GM12878 (cell line): ENCODE measurements around the gene MYH10. TPM values are rescaled to one million over a fixed set of nuclear protein-coding genes. Genes with fewer than 3 reads are reported as not detected.
A peak's percentile ranks its signal among the peaks of the same experiment; 100 is the strongest.

Experiments used
- ATAC-seq: fragments of 200-7000 bp; cut with Tn5 transposase; 3 replicates; pipeline ENCODE4 v1.9.1; 2020; ENCODE audit warnings: mild to moderate bottlenecking, moderate library complexity
- BruUV-seq: library from RNA; stranded (reverse); fragments of 400-500 nt; replicated peaks from 2 replicates; lab custom pipeline; 2021; lab: Mats Ljungman, UMichigan
- CTCF ChIA-PET: fragments of 300-600 bp; sonication (Branson Sonifier 250); formaldehyde crosslinking; extraction: SDS; loops from one replicate; lab custom pipeline; 2021; ENCODE audit warnings: inconsistent platforms; lab: Yijun Ruan, JAX
- POLR2A ChIA-PET: fragments of 350-600 bp; formaldehyde crosslinking; extraction: SDS; loops from one replicate; lab custom pipeline; 2021; ENCODE audit warnings: inconsistent platforms; lab: Charles Lee
- RAD21 ChIA-PET: fragments of 300-600 bp; sonication (Branson Sonifier 250); formaldehyde crosslinking; loops from one replicate; lab custom pipeline; 2023; ENCODE audit warnings: antibody characterized with exemption; ENCODE audit not compliant: unreplicated experiment; lab: Charles Lee
- SMC1A ChIA-PET: fragments of 300-600 bp; sonication (Branson Sonifier 250); formaldehyde crosslinking; loops from one replicate; lab custom pipeline; 2023; ENCODE audit not compliant: unreplicated experiment, uncharacterized antibody; lab: Charles Lee
- DNase-seq: peaks from one replicate; pipeline ENCODE4 v3.0.0-alpha.2; 2011; ENCODE audit warnings: low read depth, low spot score
- FAIRE-seq: peaks from 3 replicates; lab custom pipeline; 2011; peaks lifted over from hg19 to GRCh38; lab: Jason Lieb, UNC
- H2AFZ ChIP-seq: 2 replicates; pipeline ENCODE4 v1.6.0; 2011; ENCODE audit warnings: low read depth, low read length, control low read depth; ENCODE audit not compliant: control insufficient read depth
- H3K27ac ChIP-seq: 2 replicates; pipeline ENCODE4 v1.5.1; 2011; ENCODE audit warnings: control low read depth; ENCODE audit not compliant: control insufficient read depth, insufficient read depth
- H3K27me3 ChIP-seq, 2 experiments: replicated peaks in 1 of 2; 2 replicates each; pipeline versions ENCODE4 v1.6.0 to v1.6.1; 2011; ENCODE audit warnings: low read length in 1 of 2; ENCODE audit not compliant: control insufficient read depth in 2 of 2, insufficient read depth in 2 of 2
- H3K36me3 ChIP-seq, 2 experiments: 2 replicates each; pipeline ENCODE4 v1.5.1; 2011; ENCODE audit warnings: low read length in 1 of 2; ENCODE audit not compliant: control insufficient read depth in 2 of 2, insufficient read depth in 2 of 2
- H3K4me1 ChIP-seq: 2 replicates; pipeline ENCODE4 v1.6.1; 2011; ENCODE audit warnings: mild to moderate bottlenecking, low read length, moderate library complexity, mixed read lengths; ENCODE audit not compliant: control insufficient read depth, insufficient read depth
- H3K4me2 ChIP-seq: 2 replicates; pipeline ENCODE4 v1.6.0; 2011; ENCODE audit warnings: control low read depth; ENCODE audit not compliant: control insufficient read depth, insufficient read depth
- H3K4me3 ChIP-seq: fragments of 200-600 bp; sonication (generic); 2 replicates; pipeline ENCODE4 v1.5.1; 2016
- H3K79me2 ChIP-seq: 2 replicates; pipeline ENCODE4 v1.6.0; 2011; ENCODE audit warnings: low read length; ENCODE audit not compliant: control insufficient read depth, insufficient read depth
- H3K9ac ChIP-seq: 2 replicates; pipeline ENCODE4 v1.8.0; 2011; ENCODE audit warnings: low read length, control low read depth, mixed read lengths; ENCODE audit not compliant: control insufficient read depth, insufficient read depth
- H3K9me3 ChIP-seq: replicated peaks from 3 replicates; pipeline ENCODE4 v1.5.1; 2011; ENCODE audit warnings: mild to moderate bottlenecking, low read length; ENCODE audit not compliant: control insufficient read depth, insufficient read depth
- H4K20me1 ChIP-seq: 2 replicates; pipeline ENCODE4 v1.6.0; 2011; ENCODE audit not compliant: control insufficient read depth, insufficient read depth
- ATF2 ChIP-seq: IDR thresholded peaks from 2 replicates; pipeline ENCODE4 v1.6.1; 2012; ENCODE audit warnings: low read length, inconsistent platforms
- ATF7 ChIP-seq: fragments of 450-650 bp; IDR thresholded peaks from 2 replicates; pipeline ENCODE4 v1.6.1; 2016; ENCODE audit warnings: low read depth, mild to moderate bottlenecking
- BACH1 ChIP-seq: fragments of 450-650 bp; IDR thresholded peaks from 2 replicates; pipeline ENCODE4 v1.6.1; 2017; ENCODE audit warnings: mild to moderate bottlenecking, borderline replicate concordance
- BCL11A ChIP-seq: IDR thresholded peaks from 2 replicates; pipeline ENCODE4 v1.6.1; 2011; ENCODE audit warnings: low read depth, low read length
- CBFB ChIP-seq: IDR thresholded peaks from 2 replicates; pipeline ENCODE4 v1.6.1; 2016; ENCODE audit warnings: antibody characterized with exemption, low read depth
- CREM ChIP-seq: IDR thresholded peaks from 2 replicates; pipeline ENCODE4 v1.6.1; 2014; ENCODE audit warnings: antibody characterized with exemption, low read depth
- EP300 ChIP-seq, 2 experiments: fragments of 150-350 bp in 1 of 2; IDR thresholded peaks; 2 replicates each; pipeline ENCODE4 v1.6.1; 2011 to 2012; ENCODE audit warnings: low read depth in 2 of 2, low read length in 2 of 2, borderline replicate concordance in 1 of 2, improper control_type of control experiment in 1 of 2, inconsistent platforms in 1 of 2; ENCODE audit not compliant: control insufficient read depth in 1 of 2
- HDAC2 ChIP-seq: fragments of 200-600 bp; sonication (generic); IDR thresholded peaks from 2 replicates; pipeline ENCODE4 v1.6.1; 2017
- IKZF2 ChIP-seq, 2 experiments: fragments of 450-650 bp; IDR thresholded peaks; 2 replicates each; pipeline ENCODE4 v1.6.1; 2017; ENCODE audit warnings: mild to moderate bottlenecking in 2 of 2, moderate library complexity in 2 of 2
- JUNB ChIP-seq: IDR thresholded peaks from 2 replicates; pipeline ENCODE4 v1.6.1; 2016; ENCODE audit warnings: antibody characterized with exemption, mild to moderate bottlenecking
- MEF2A ChIP-seq: IDR thresholded peaks from 2 replicates; pipeline ENCODE4 v1.6.1; 2011; ENCODE audit warnings: low read depth, mild to moderate bottlenecking, low read length, moderate library complexity; ENCODE audit not compliant: insufficient read depth
- MTA3 ChIP-seq: IDR thresholded peaks from 2 replicates; pipeline ENCODE4 v1.6.1; 2012; ENCODE audit warnings: low read length, inconsistent platforms, borderline replicate concordance
- SREBF1 ChIP-seq: IDR thresholded peaks from 2 replicates; pipeline ENCODE4 v1.6.1; 2012; ENCODE audit warnings: mild to moderate bottlenecking, low read length
- SREBF2 ChIP-seq: IDR thresholded peaks from 2 replicates; pipeline ENCODE4 v1.6.1; 2012; ENCODE audit warnings: mild to moderate bottlenecking, low read length
- YY1 ChIP-seq: IDR thresholded peaks from 2 replicates; pipeline ENCODE4 v1.6.1; 2011; ENCODE audit warnings: low read depth, mild to moderate bottlenecking, low read length
- ZBTB40 ChIP-seq: fragments of 450-650 bp; IDR thresholded peaks from 2 replicates; pipeline ENCODE4 v1.6.1; 2016; ENCODE audit warnings: mild to moderate bottlenecking, moderate library complexity, borderline replicate concordance
- WGBS: methylation state at CpG from one replicate; pipeline ENCODE4 v1.1.6; 2016; ENCODE audit warnings: low lambda C conversion rate; ENCODE audit not compliant: insufficient replicate concordance, insufficient coverage; ENCODE audit errors: missing lambda C conversion rate; 5-methylcytosine and 5-hydroxymethylcytosine counted together
- in situ Hi-C: fragments of 300-500 bp; cut with MboI; formaldehyde crosslinking; loops from 9 replicates; pipeline ENCODE4 v1.14.3; 2018; ENCODE audit warnings: mixed read lengths
- intact Hi-C: fragments of 100-400 bp; cut with micrococcal nuclease; formaldehyde crosslinking; loops from one replicate; pipeline ENCODE4 v1.14.2; 2022; ENCODE audit not compliant: unreplicated experiment
- polyA plus RNA-seq, 11 experiments: library from polyadenylated mRNA; depleted of rRNA in 4 of 11; unstranded in 6 of 11; stranded (reverse) in 5 of 11; fragments of >200 nt; fragmentation: Nextera tagmentation in 4 of 11; fragmentation: Illumina TruSeq in 1 of 11; extraction: Ambion mirVana in 4 of 11; extraction: Trizol in 1 of 11; gene quantifications; 1 replicate in 1 of 11; 2 replicates in 10 of 11; pipeline versions ENCODE4 v1.2.1 to v1.2.3, GENCODE V29; 2011 to 2016; ENCODE audit warnings: inconsistent platforms in 2 of 11, missing spikeins in 2 of 11, low read depth in 1 of 11
- total RNA-seq, 4 experiments: library from RNA; depleted of rRNA in 3 of 4; stranded (reverse); fragments of >200 nt in 3 of 4; fragmentation: Illumina TruSeq in 1 of 4; extraction: Trizol in 1 of 4; gene quantifications; 2 replicates each; pipeline versions ENCODE4 v1.2.1 to v1.2.3, GENCODE V29; 2013 to 2021

The MYH10 gene
- total and polyA plus RNA-seq, 10 of the 15 experiments (the other 5 are each of a cell fraction or from before 2014, with no cell fraction given) = 0.33 to 7.1 (median 1.0) TPM

DNA sequence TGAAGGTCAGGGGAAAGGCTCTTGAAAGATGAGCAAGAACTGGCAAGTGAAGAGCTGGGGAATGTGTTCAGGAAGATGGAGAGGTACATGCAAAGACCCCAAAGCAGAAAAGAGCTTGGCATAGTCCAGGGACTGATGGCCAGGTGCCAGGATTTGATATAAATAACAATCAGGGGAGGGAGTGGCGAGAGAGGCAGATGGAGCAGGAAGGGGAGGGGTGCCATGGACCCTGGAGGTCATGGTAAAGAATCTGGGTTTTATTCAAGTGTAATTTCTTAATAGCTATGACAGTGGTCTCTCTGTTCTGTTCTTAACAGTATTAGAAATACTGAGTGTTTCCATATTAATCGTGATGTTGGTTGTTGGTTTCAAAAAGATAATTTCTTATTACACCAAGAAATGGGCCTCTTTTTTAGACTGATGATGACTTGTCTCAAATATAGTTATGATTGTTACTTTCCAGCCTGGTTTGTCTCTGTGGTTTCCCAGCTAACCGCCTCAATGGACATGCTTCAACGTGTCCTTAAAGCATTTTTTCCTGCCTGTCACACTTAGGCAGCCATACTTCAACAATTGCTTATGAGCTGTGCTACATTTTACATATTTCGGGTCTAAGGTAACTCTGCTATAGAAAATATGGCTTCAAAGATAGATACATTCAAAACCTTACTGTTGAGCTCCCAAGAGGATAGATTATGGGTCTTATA, 49.4 kb downstream of the MYH10 start:
- no peaks in the 10 kb centered on the region for H3K9me3 ChIP-seq
- RAD21 ChIA-PET = interaction anchor here (0.8 to 1.2 kb wide), 2 partner anchors 226 to 417 kb away, joined by 4 to 5 read pairs; no protein-coding TSS in a partner anchor
- in situ Hi-C loops = no loop called here
- no peak overlapping the region for H3K9ac ChIP-seq
- DNase-seq (peak; percentile 46), FAIRE-seq (no peak), ATAC-seq (peak; percentile 89)
- peak overlapping the region; percentile 39 for H3K4me2 ChIP-seq
- no peaks in the 10 kb centered on the region for H3K36me3 ChIP-seq
- no peaks in the 10 kb centered on the region for H3K79me2 ChIP-seq
- under 1% methylated on average over 5 of the region's 5 CpGs for WGBS
- CTCF ChIA-PET = interaction anchor here (1.4 to 1.9 kb wide), 4 partner anchors 165 to 417 kb away, joined by 5 to 6 read pairs (median 5); no protein-coding TSS in a partner anchor
- H3K4me1 ChIP-seq = peaks cover 15% of the 10 kb centered on the region
- no peaks in the 10 kb centered on the region for H3K27me3 ChIP-seq
- BruUV-seq = no TSS peak
- H2AFZ ChIP-seq = peak overlapping the region; percentile 21; the same call in 1 of the 2 replicates
- intact Hi-C loops = loop anchor here (10.0 kb wide), 1 partner anchor 414 kb away; no protein-coding TSS in a partner anchor
- POLR2A ChIA-PET = interaction anchor here (1.0 kb wide), 1 partner anchor 141 kb away, joined by 3 read pairs; no protein-coding TSS in a partner anchor
- H3K27ac ChIP-seq = peak overlapping the region; percentile 10; the same call in 1 of the 2 replicates
- no peak overlapping the region for H3K4me3 ChIP-seq
- SMC1A ChIA-PET = interaction anchor here (0.8 to 1.7 kb wide), 7 partner anchors 12 to 205 kb away, joined by 3 to 5 read pairs (median 3); no protein-coding TSS in a partner anchor
- H4K20me1 ChIP-seq = no peaks in the 10 kb centered on the region
- TF ChIP-seq CREM = peak; percentile 21; the same call in 1 of the 2 replicates
- 0 out of 2 replicates have a peak, but pooled peaks have one; percentile 39 for TF ChIP-seq CBFB
- TF ChIP-seq ATF7 = 0 out of 2 replicates have a peak, but pooled peaks have one; percentile 26
- TF ChIP-seq SREBF1 = no peak
- TF ChIP-seq MTA3 = 0 out of 2 replicates have a peak, but pooled peaks have one; percentile 61
- peak; percentile 31 to 47; a peak in 2 of 4 replicates for TF ChIP-seq IKZF2 (IDR thresholded peaks at IDR 0.05)
- TF ChIP-seq SREBF2 = no peak
- TF ChIP-seq BACH1 = no peak
- TF ChIP-seq ATF2 = 0 out of 2 replicates have a peak, but pooled peaks have one; percentile 33
- TF ChIP-seq JUNB = 0 out of 2 replicates have a peak, but pooled peaks have one; percentile 48
- TF ChIP-seq HDAC2 = no peak
- 0 out of 2 replicates have a peak, but pooled peaks have one; percentile 29 for TF ChIP-seq BCL11A
- peak; percentile 11 to 13; a peak in 1 of 4 replicates for TF ChIP-seq EP300 (IDR thresholded peaks at IDR 0.05; ENCODE audit: borderline replicate concordance in 1 of 2, control insufficient read depth in 1 of 2, low read depth in 2 of 2, low read length in 2 of 2)
- 0 out of 2 replicates have a peak, but pooled peaks have one; percentile 47 for TF ChIP-seq MEF2A
- peak; percentile 39; the same call in 1 of the 2 replicates for TF ChIP-seq YY1
- TF ChIP-seq ZBTB40 = no peak
